ENCODE data around the gene MAST4.

The MAST4 gene

DNA sequence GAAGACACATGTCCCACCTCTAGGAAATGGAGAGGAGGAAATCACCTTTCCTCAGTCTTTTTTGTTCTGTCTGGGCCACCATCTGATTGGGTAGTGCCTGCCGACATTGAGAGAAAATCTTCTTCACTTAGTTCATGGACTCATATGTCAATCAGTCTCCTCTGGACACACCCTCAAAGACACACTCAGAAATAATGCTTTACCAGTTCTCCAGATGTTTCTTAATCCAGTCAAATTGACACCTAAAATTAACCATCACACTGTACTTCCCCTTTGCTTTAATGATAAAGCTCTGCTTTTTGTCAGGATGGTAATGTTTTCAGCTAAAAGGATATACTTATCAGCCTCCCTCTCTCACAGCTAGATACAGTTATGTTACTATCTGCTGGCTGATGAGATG, 333.1 kb downstream of the MAST4 start:
- Histone ChIP-seq H2AFZ (no peak overlapping the region), H3K27ac (no peak overlapping the region), H3K4me2 (ENCODE audit: low read length) (no peak overlapping the region), H3K27me3 (ENCODE audit: control insufficient read depth, insufficient read depth, low read length) (no peaks in the 10 kb centered on the region), H3K9me3 (ENCODE audit: control insufficient read depth, low read length) (no peaks in the 10 kb centered on the region), H3K4me3 (ENCODE audit: low read depth, low read length) (no peak overlapping the region), H3K36me3 (ENCODE audit: control insufficient read depth, insufficient read depth, low read length) (no peaks in the 10 kb centered on the region), H3K79me2 (peaks cover 47% of the 10 kb centered on the region), H3K9ac (no peak overlapping the region), H3K4me1 (peaks cover 7% of the 10 kb centered on the region)
- TF ChIP-seq, protein P1, sequence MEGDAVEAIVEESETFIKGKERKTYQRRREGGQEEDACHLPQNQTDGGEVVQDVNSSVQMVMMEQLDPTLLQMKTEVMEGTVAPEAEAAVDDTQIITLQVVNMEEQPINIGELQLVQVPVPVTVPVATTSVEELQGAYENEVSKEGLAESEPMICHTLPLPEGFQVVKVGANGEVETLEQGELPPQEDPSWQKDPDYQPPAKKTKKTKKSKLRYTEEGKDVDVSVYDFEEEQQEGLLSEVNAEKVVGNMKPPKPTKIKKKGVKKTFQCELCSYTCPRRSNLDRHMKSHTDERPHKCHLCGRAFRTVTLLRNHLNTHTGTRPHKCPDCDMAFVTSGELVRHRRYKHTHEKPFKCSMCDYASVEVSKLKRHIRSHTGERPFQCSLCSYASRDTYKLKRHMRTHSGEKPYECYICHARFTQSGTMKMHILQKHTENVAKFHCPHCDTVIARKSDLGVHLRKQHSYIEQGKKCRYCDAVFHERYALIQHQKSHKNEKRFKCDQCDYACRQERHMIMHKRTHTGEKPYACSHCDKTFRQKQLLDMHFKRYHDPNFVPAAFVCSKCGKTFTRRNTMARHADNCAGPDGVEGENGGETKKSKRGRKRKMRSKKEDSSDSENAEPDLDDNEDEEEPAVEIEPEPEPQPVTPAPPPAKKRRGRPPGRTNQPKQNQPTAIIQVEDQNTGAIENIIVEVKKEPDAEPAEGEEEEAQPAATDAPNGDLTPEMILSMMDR (IDR thresholded peaks at IDR 0.05) = no peak

DNA sequence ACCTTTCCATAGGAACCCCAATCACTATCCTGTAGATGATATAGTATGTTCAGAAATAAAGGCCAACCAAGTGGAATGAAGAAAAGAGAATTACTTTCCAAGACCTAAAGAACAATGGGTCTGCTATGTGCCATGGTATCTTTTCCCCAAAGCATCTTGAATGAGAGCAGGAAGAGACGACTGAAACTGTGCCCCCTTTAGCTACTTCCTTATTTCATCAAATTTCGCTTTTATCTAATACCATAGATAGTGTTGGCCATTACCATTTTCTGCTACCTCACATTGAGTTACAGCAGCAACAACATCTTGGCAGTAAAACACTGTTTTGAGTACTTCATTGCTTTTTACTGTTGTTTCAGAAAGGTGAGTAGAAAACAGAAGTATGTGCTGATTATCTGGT, 333.8 kb downstream of the MAST4 start:
- Histone ChIP-seq H3K4me1 (peaks cover 7% of the 10 kb centered on the region), H3K9me3 (ENCODE audit: control insufficient read depth, low read length) (no peaks in the 10 kb centered on the region), H3K36me3 (ENCODE audit: control insufficient read depth, insufficient read depth, low read length) (no peaks in the 10 kb centered on the region), H3K9ac (no peak overlapping the region), H3K27me3 (ENCODE audit: control insufficient read depth, insufficient read depth, low read length) (no peaks in the 10 kb centered on the region), H3K27ac (no peak overlapping the region), H3K4me3 (ENCODE audit: low read depth, low read length) (no peak overlapping the region), H3K79me2 (peaks cover 51% of the 10 kb centered on the region), H2AFZ (no peak overlapping the region), H3K4me2 (ENCODE audit: low read length) (no peak overlapping the region)
- TF ChIP-seq, protein P1 (IDR thresholded peaks at IDR 0.05) = no peak

DNA sequence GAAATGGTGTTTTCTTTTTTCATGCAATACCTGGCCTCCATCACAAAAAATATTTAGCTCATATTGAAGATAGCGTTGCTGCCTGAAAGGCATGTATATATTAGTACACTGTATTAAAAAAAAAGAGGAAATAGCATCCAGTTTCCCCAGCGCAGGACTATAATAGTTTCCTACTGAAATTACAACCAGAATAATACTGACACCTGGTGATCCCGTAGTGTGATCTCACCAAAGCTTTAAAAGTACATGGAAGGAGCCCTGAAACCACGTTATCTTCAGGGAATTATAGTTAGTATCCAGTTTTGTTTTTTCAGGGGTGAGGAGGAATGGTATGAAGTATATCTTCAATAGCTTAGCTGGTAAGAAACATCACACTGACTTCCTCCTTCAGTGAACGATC, 335.5 kb downstream of the MAST4 start:
- Histone ChIP-seq H3K9me3 (ENCODE audit: control insufficient read depth, low read length) (no peaks in the 10 kb centered on the region), H3K9ac (no peak overlapping the region), H2AFZ (no peak overlapping the region), H3K4me1 (peaks cover 7% of the 10 kb centered on the region), H3K27me3 (ENCODE audit: control insufficient read depth, insufficient read depth, low read length) (no peaks in the 10 kb centered on the region), H3K79me2 (peaks cover 44% of the 10 kb centered on the region), H3K4me2 (ENCODE audit: low read length) (no peak overlapping the region), H3K4me3 (ENCODE audit: low read depth, low read length) (no peak overlapping the region), H3K27ac (no peak overlapping the region), H3K36me3 (ENCODE audit: control insufficient read depth, insufficient read depth, low read length) (no peaks in the 10 kb centered on the region)
- TF ChIP-seq, protein P1 (IDR thresholded peaks at IDR 0.05) = no peak

DNA sequence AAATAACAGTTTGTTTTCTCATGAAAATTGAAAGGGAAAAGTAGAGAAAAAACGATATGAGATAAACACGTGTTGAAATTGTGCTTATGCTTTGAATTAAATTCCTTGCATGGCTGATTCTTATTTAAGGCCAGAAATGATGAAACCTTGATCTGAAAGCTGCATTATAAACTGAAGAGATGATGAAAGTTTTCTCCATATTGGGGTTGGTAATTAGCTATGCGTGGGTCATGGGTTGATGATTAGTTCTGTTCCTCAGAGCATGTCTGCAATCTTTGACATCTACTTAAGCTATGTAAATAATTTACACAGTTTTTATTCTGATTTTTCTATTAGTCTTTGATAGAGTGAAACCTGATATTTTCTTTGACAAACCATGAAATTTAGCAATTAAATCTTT, 336.3 kb downstream of the MAST4 start:
- no peak overlapping the region for H3K4me2 ChIP-seq (ENCODE audit: low read length)
- peaks cover 37% of the 10 kb centered on the region for H3K79me2 ChIP-seq
- H3K9me3 ChIP-seq (ENCODE audit: control insufficient read depth, low read length) = no peaks in the 10 kb centered on the region
- no peak overlapping the region for H3K4me3 ChIP-seq (ENCODE audit: low read depth, low read length)
- H2AFZ ChIP-seq = no peak overlapping the region
- TF ChIP-seq, protein P1 (IDR thresholded peaks at IDR 0.05) = no peak
- H3K4me1 ChIP-seq = peaks cover 7% of the 10 kb centered on the region
- H3K36me3 ChIP-seq (ENCODE audit: control insufficient read depth, insufficient read depth, low read length) = no peaks in the 10 kb centered on the region
- no peak overlapping the region for H3K27ac ChIP-seq
- H3K9ac ChIP-seq = no peak overlapping the region
- H3K27me3 ChIP-seq (ENCODE audit: control insufficient read depth, insufficient read depth, low read length) = no peaks in the 10 kb centered on the region

DNA sequence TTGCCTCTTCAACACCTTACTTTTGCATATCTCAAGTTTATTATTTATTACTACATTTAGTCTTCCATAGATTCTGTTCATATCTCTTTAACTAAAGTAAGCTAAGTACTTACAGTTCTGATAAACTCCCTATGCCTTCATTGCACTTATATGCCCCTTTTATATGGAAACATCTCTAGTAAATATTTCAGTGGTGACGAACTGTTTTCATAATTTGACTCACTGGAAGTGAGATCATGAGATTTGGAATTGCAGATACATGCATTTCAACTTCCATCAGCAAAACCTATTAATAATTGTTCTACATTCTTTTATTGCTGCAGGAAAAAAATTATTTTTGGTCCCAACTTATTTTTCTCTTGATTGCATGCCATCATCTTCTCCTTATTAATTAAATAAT, 336.9 kb downstream of the MAST4 start:
- no peak overlapping the region for H3K9ac ChIP-seq
- no peak overlapping the region for H3K4me2 ChIP-seq (ENCODE audit: low read length)
- H3K4me1 ChIP-seq = peaks cover 7% of the 10 kb centered on the region
- H3K79me2 ChIP-seq = peaks cover 31% of the 10 kb centered on the region
- H2AFZ ChIP-seq = no peak overlapping the region
- no peak overlapping the region for H3K4me3 ChIP-seq (ENCODE audit: low read depth, low read length)
- H3K27ac ChIP-seq = no peak overlapping the region
- H3K27me3 ChIP-seq (ENCODE audit: control insufficient read depth, insufficient read depth, low read length) = no peaks in the 10 kb centered on the region
- H3K36me3 ChIP-seq (ENCODE audit: control insufficient read depth, insufficient read depth, low read length) = no peaks in the 10 kb centered on the region
- no peaks in the 10 kb centered on the region for H3K9me3 ChIP-seq (ENCODE audit: control insufficient read depth, low read length)
- TF ChIP-seq, protein P1 (IDR thresholded peaks at IDR 0.05) = no peak
